ENCODE results near the gene SVOPL. TPM values are rescaled to one million over a fixed set of nuclear protein-coding genes. Genes with fewer than 3 reads are reported as not detected.
A peak's percentile ranks its signal among the peaks of the same experiment; 100 is the strongest.

SVOPL gene
- polyA plus RNA-seq, 3 donors: not detected

DNA sequence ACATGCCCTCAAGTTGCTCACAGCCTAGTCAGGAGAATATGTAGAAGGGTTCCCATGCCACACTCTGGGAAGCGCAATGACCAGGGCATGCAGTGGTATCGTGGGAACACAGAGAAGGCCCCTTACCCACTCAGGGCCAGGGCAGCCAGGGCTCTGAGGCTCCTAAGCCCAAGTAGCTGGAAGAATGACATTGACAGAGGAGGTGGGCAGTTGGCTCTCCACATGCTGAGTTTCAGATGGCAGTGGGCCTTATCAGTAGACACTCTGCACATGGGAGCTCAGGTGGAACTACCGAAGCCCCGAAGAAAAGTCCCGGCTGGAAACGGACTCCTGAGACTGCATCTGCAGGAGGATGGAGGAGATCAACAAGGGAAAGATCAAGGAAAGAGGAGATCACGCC, 15.7 kb upstream of the SVOPL start:
- no peaks in the 10 kb centered on the region for H3K79me2 ChIP-seq (ENCODE audit: insufficient read depth, low read length)
- TF ChIP-seq, protein P1, sequence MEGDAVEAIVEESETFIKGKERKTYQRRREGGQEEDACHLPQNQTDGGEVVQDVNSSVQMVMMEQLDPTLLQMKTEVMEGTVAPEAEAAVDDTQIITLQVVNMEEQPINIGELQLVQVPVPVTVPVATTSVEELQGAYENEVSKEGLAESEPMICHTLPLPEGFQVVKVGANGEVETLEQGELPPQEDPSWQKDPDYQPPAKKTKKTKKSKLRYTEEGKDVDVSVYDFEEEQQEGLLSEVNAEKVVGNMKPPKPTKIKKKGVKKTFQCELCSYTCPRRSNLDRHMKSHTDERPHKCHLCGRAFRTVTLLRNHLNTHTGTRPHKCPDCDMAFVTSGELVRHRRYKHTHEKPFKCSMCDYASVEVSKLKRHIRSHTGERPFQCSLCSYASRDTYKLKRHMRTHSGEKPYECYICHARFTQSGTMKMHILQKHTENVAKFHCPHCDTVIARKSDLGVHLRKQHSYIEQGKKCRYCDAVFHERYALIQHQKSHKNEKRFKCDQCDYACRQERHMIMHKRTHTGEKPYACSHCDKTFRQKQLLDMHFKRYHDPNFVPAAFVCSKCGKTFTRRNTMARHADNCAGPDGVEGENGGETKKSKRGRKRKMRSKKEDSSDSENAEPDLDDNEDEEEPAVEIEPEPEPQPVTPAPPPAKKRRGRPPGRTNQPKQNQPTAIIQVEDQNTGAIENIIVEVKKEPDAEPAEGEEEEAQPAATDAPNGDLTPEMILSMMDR (IDR thresholded peaks at IDR 0.05): no peak
- peaks cover 0 to 10% of the 10 kb centered on the region in 2 donors for H3K4me1 ChIP-seq (ENCODE audit: control insufficient read depth in 1 of 2, insufficient read depth in 2 of 2, low read length in 2 of 2)
- WGBS (ENCODE audit: insufficient coverage): 100% methylated on average over 5 of the region's 7 CpGs
- no peak overlapping the region for H3K4me2 ChIP-seq (replicated peaks; ENCODE audit: extremely low read depth, low read length, poor library complexity, severe bottlenecking)
- no peaks in the 10 kb centered on the region for H3K9me3 ChIP-seq (replicated peaks in 1 of 2; ENCODE audit: control insufficient read depth in 1 of 2, insufficient read depth in 1 of 2, low read length in 2 of 2)
- peaks cover 0 to 3% (median 0%) of the 10 kb centered on the region in 7 donors for H3K9me3 Mint-ChIP-seq
- no peak overlapping the region for H3K9ac ChIP-seq (ENCODE audit: insufficient read depth, low read length, poor library complexity, severe bottlenecking)
- H3K4me3 ChIP-seq (replicated peaks in 1 of 3; ENCODE audit: low read depth in 2 of 3, low read length in 3 of 3): no peak overlapping the region
- intact Hi-C loops (cut with micrococcal nuclease): no loop called here
- H3K27ac ChIP-seq (ENCODE audit: low read depth in 1 of 2, low read length in 2 of 2): no peak overlapping the region
- H3K27me3 Mint-ChIP-seq (ENCODE audit: low read depth in 3 of 3): peaks cover 8 to 26% (median 10%) of the 10 kb centered on the region in 3 donors
- H3K36me3 ChIP-seq (replicated peaks in 1 of 2; ENCODE audit: control insufficient read depth in 1 of 2, insufficient read depth in 2 of 2, low read length in 2 of 2): no peaks in the 10 kb centered on the region
- no peaks in the 10 kb centered on the region for H4K20me1 ChIP-seq (ENCODE audit: insufficient read depth, low read length)
- H2AFZ ChIP-seq (ENCODE audit: insufficient read depth, low read depth, low read length, poor library complexity, severe bottlenecking): no peak overlapping the region
- H3K36me3 Mint-ChIP-seq: no peaks in the 10 kb centered on the region
- peaks cover 0 to 7% of the 10 kb centered on the region in 2 donors for H3K27me3 ChIP-seq (ENCODE audit: control insufficient read depth in 2 of 2, insufficient read depth in 2 of 2, low read length in 2 of 2)
- peaks cover 12% of the 10 kb centered on the region for H3K4me1 Mint-ChIP-seq
- H3K4me3 Mint-ChIP-seq: no peak overlapping the region
- no peak overlapping the region for H3K27ac Mint-ChIP-seq
- no peak for DNase-seq

DNA sequence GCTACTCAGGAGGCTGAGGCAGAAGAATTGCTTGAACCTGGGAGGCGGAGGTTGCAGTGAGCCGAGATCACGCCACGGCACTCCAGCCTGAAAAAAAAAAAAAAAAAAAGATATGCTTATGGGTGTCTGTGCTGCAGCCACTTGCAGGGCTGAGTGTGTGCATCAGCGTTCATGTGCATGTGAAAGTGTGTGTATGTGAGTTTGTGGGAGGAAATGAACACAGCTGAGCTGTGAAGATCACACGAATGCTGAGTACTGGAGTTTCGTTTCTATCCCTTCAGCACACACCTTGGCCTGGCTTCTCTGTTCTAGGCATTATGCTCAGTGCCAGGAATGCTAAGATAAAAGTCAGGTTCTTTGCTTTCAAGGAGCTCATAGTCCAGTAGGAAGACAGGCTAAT, 12.0 kb upstream of the SVOPL start:
- TF ChIP-seq, protein P1 (IDR thresholded peaks at IDR 0.05): no peak
- peak overlapping the region in 1 of 7 donors; percentile 51 for H3K27ac Mint-ChIP-seq
- H3K27me3 Mint-ChIP-seq (ENCODE audit: low read depth in 3 of 3): peaks cover 4 to 19% (median 10%) of the 10 kb centered on the region in 3 donors
- WGBS (ENCODE audit: insufficient coverage): 100% methylated on average over 4 of the region's 7 CpGs
- H2AFZ ChIP-seq (ENCODE audit: insufficient read depth, low read depth, low read length, poor library complexity, severe bottlenecking): no peak overlapping the region
- no peak for DNase-seq
- no peaks in the 10 kb centered on the region for H4K20me1 ChIP-seq (ENCODE audit: insufficient read depth, low read length)
- no peaks in the 10 kb centered on the region for H3K79me2 ChIP-seq (ENCODE audit: insufficient read depth, low read length)
- H3K36me3 ChIP-seq (replicated peaks in 1 of 2; ENCODE audit: control insufficient read depth in 1 of 2, insufficient read depth in 2 of 2, low read length in 2 of 2): no peaks in the 10 kb centered on the region
- no peak overlapping the region for H3K4me3 ChIP-seq (replicated peaks in 1 of 3; ENCODE audit: low read depth in 2 of 3, low read length in 3 of 3)
- intact Hi-C loops (cut with micrococcal nuclease): no loop called here
- no peak overlapping the region for H3K4me2 ChIP-seq (replicated peaks; ENCODE audit: extremely low read depth, low read length, poor library complexity, severe bottlenecking)
- H3K36me3 Mint-ChIP-seq: no peaks in the 10 kb centered on the region
- no peak overlapping the region for H3K9ac ChIP-seq (ENCODE audit: insufficient read depth, low read length, poor library complexity, severe bottlenecking)
- no peak overlapping the region for H3K27ac ChIP-seq (ENCODE audit: low read depth in 1 of 2, low read length in 2 of 2)
- H3K27me3 ChIP-seq (ENCODE audit: control insufficient read depth in 2 of 2, insufficient read depth in 2 of 2, low read length in 2 of 2): peaks cover 0 to 2% of the 10 kb centered on the region in 2 donors
- H3K9me3 Mint-ChIP-seq: peaks cover 0 to 3% (median 0%) of the 10 kb centered on the region in 7 donors
- H3K4me3 Mint-ChIP-seq: no peak overlapping the region
- peaks cover 0 to 4% of the 10 kb centered on the region in 2 donors for H3K4me1 ChIP-seq (ENCODE audit: control insufficient read depth in 1 of 2, insufficient read depth in 2 of 2, low read length in 2 of 2)
- peaks cover 6% of the 10 kb centered on the region for H3K4me1 Mint-ChIP-seq
- no peaks in the 10 kb centered on the region for H3K9me3 ChIP-seq (replicated peaks in 1 of 2; ENCODE audit: control insufficient read depth in 1 of 2, insufficient read depth in 1 of 2, low read length in 2 of 2)

Measured in CD14-positive monocyte (primary cell).